ENCODE data around the gene PKN2.

The PKN2 gene

GRCh38 chr1:88768816-88769215 is 84.7 kb downstream of the PKN2 start:
- H3K4me3 ChIP-seq (IDR thresholded peaks at IDR 0.05; ENCODE audit: insufficient read depth, low read depth, low read length): no peak overlapping the region
- H4K20me1 ChIP-seq (ENCODE audit: insufficient read depth): no peaks in the 10 kb centered on the region
- no peak for TF ChIP-seq CTCF (conservative IDR thresholded peaks at IDR 0.05; ENCODE audit: low read depth, low read length)
- no peaks in the 10 kb centered on the region for H3K36me3 ChIP-seq (ENCODE audit: insufficient read depth)
- H3K27me3 ChIP-seq (ENCODE audit: insufficient read depth, low read depth): no peaks in the 10 kb centered on the region
- H3K27ac ChIP-seq: no peak overlapping the region
- H3K79me2 ChIP-seq (ENCODE audit: insufficient read depth, low read depth): no peaks in the 10 kb centered on the region
- H3K4me1 ChIP-seq (ENCODE audit: low read depth, poor library complexity, severe bottlenecking): peaks cover 15% of the 10 kb centered on the region
- no peak overlapping the region for H3K4me2 ChIP-seq
- no peak overlapping the region for H2AFZ ChIP-seq (ENCODE audit: low read depth)
- H3K9ac ChIP-seq: no peak overlapping the region

GRCh38 chr1:88773540-88774150 is 89.6 kb downstream of the PKN2 start:
- H3K4me2 ChIP-seq: no peak overlapping the region
- H3K27me3 ChIP-seq (ENCODE audit: insufficient read depth, low read depth): no peaks in the 10 kb centered on the region
- H3K36me3 ChIP-seq (ENCODE audit: insufficient read depth): no peaks in the 10 kb centered on the region
- H2AFZ ChIP-seq (ENCODE audit: low read depth): no peak overlapping the region
- H3K4me3 ChIP-seq (IDR thresholded peaks at IDR 0.05; ENCODE audit: insufficient read depth, low read depth, low read length): no peak overlapping the region
- H4K20me1 ChIP-seq (ENCODE audit: insufficient read depth): no peaks in the 10 kb centered on the region
- no peak overlapping the region for H3K9ac ChIP-seq
- H3K4me1 ChIP-seq (ENCODE audit: low read depth, poor library complexity, severe bottlenecking): peaks cover 15% of the 10 kb centered on the region
- H3K79me2 ChIP-seq (ENCODE audit: insufficient read depth, low read depth): no peaks in the 10 kb centered on the region
- peak overlapping the region; percentile 41; the same call in 1 of the 2 replicates for H3K27ac ChIP-seq
- no peak for TF ChIP-seq CTCF (conservative IDR thresholded peaks at IDR 0.05; ENCODE audit: low read depth, low read length)

GRCh38 chr1:88774151-88774556 is 90.1 kb downstream of the PKN2 start:
- Histone ChIP-seq H4K20me1 (ENCODE audit: insufficient read depth) (no peaks in the 10 kb centered on the region), H3K4me1 (ENCODE audit: low read depth, poor library complexity, severe bottlenecking) (peaks cover 15% of the 10 kb centered on the region), H3K4me2 (no peak overlapping the region), H3K27ac (no peak overlapping the region; the same call in 1 of the 2 replicates), H3K27me3 (ENCODE audit: insufficient read depth, low read depth) (no peaks in the 10 kb centered on the region), H3K4me3 (IDR thresholded peaks at IDR 0.05; ENCODE audit: insufficient read depth, low read depth, low read length) (no peak overlapping the region), H3K36me3 (ENCODE audit: insufficient read depth) (no peaks in the 10 kb centered on the region), H3K79me2 (ENCODE audit: insufficient read depth, low read depth) (no peaks in the 10 kb centered on the region), H3K9ac (no peak overlapping the region), H2AFZ (ENCODE audit: low read depth) (no peak overlapping the region)
- no peak for TF ChIP-seq CTCF (conservative IDR thresholded peaks at IDR 0.05; ENCODE audit: low read depth, low read length)

GRCh38 chr1:88777604-88778149 is 93.6 kb downstream of the PKN2 start:
- no peaks in the 10 kb centered on the region for H3K36me3 ChIP-seq (ENCODE audit: insufficient read depth)
- H2AFZ ChIP-seq (ENCODE audit: low read depth): no peak overlapping the region
- H3K27ac ChIP-seq: no peak overlapping the region
- H3K4me3 ChIP-seq (IDR thresholded peaks at IDR 0.05; ENCODE audit: insufficient read depth, low read depth, low read length): no peak overlapping the region
- no peaks in the 10 kb centered on the region for H3K79me2 ChIP-seq (ENCODE audit: insufficient read depth, low read depth)
- H3K4me2 ChIP-seq: no peak overlapping the region
- TF ChIP-seq CTCF (conservative IDR thresholded peaks at IDR 0.05; ENCODE audit: low read depth, low read length): no peak
- peaks cover 12% of the 10 kb centered on the region for H3K4me1 ChIP-seq (ENCODE audit: low read depth, poor library complexity, severe bottlenecking)
- H3K27me3 ChIP-seq (ENCODE audit: insufficient read depth, low read depth): no peaks in the 10 kb centered on the region
- no peak overlapping the region for H3K9ac ChIP-seq
- H4K20me1 ChIP-seq (ENCODE audit: insufficient read depth): no peaks in the 10 kb centered on the region

All from KMS-11 (cell line).